ENCODE results near the gene ZNF462.
"Not testable (repeated sequence)": the region's sequence is repeated elsewhere in the genome, so short reads cannot be mapped to it uniquely, and the experiment has no call there.

The ZNF462 gene

GRCh38 chr9:106964822-106965525, 102.0 kb downstream of the ZNF462 start:
- no peak for DNase-seq

- no peak for DNase-seq
These were observed 103.5 kb downstream of the ZNF462 start for GRCh38 chr9:106966481-106966880.

GRCh38 chr9:106969696-106970095, 106.7 kb downstream of the ZNF462 start:
- no peak for DNase-seq

- DNase-seq, result no peak
These were observed 107.4 kb downstream of the ZNF462 start for GRCh38 chr9:106970219-106970975.

- no peak for DNase-seq
These were observed 108.1 kb downstream of the ZNF462 start for GRCh38 chr9:106970976-106971457.

- no peak for DNase-seq
These were observed 109.1 kb downstream of the ZNF462 start for GRCh38 chr9:106972082-106972481.

- DNase-seq, result no peak
These were observed 111.4 kb downstream of the ZNF462 start for GRCh38 chr9:106974341-106974740.

GRCh38 chr9:106976772-106977171, 113.8 kb downstream of the ZNF462 start:
- no peak for DNase-seq

GRCh38 chr9:106980551-106981101, 117.7 kb downstream of the ZNF462 start:
- DNase-seq, result no peak

GRCh38 chr9:106981396-106982287, 118.7 kb downstream of the ZNF462 start:
- DNase-seq, result no peak

- DNase-seq, result no peak
These were observed 119.7 kb downstream of the ZNF462 start for GRCh38 chr9:106982636-106983035.

- no peak for DNase-seq
These were observed 120.4 kb downstream of the ZNF462 start for GRCh38 chr9:106983346-106983745.

- not testable (repeated sequence) for DNase-seq
These were observed 126.9 kb downstream of the ZNF462 start for GRCh38 chr9:106989904-106990303.

- no peak for DNase-seq
These were observed 129.2 kb downstream of the ZNF462 start for GRCh38 chr9:106992186-106992585.

GRCh38 chr9:106993603-106994002, 130.6 kb downstream of the ZNF462 start:
- DNase-seq, result no peak

- DNase-seq, result no peak
These were observed 131.5 kb downstream of the ZNF462 start for GRCh38 chr9:106994463-106994862.

- DNase-seq, result no peak
These were observed 137.3 kb downstream of the ZNF462 start for GRCh38 chr9:107000218-107000617.

GRCh38 chr9:107005201-107005600, 142.2 kb downstream of the ZNF462 start:
- no peak for DNase-seq

- no peak for DNase-seq
These were observed 144.4 kb downstream of the ZNF462 start for GRCh38 chr9:107007402-107007801.

GRCh38 chr9:107008011-107008410, 145.0 kb downstream of the ZNF462 start:
- no peak for DNase-seq

- DNase-seq, result no peak
These were observed 145.5 kb downstream of the ZNF462 start for GRCh38 chr9:107008447-107008846.

GRCh38 chr9:107016383-107016782, 153.4 kb downstream of the ZNF462 start:
- no peak for DNase-seq
